OCI-LY7 (cell line): Measurements from ENCODE around the gene UGCG.

Experiments
- EZH2phosphoT487 ChIP-seq: fragments of 200-600 bp; sonication (generic); IDR thresholded peaks from 2 replicates; pipeline ENCODE4 v1.6.1; 2018; ENCODE audit warnings: low read depth, borderline replicate concordance, mild to moderate bottlenecking, mixed run types, antibody characterized with exemption, low read length, moderate library complexity, mixed read lengths
- TF ChIP-seq, protein P1 (sequence below): fragments of 200-600 bp; sonication (generic); conservative IDR thresholded peaks from 2 replicates; pipeline ENCODE4 v1.5.1; 2014; ENCODE audit warnings: mild to moderate bottlenecking, antibody characterized with exemption, low read length, moderate library complexity, mixed read lengths

DNA sequence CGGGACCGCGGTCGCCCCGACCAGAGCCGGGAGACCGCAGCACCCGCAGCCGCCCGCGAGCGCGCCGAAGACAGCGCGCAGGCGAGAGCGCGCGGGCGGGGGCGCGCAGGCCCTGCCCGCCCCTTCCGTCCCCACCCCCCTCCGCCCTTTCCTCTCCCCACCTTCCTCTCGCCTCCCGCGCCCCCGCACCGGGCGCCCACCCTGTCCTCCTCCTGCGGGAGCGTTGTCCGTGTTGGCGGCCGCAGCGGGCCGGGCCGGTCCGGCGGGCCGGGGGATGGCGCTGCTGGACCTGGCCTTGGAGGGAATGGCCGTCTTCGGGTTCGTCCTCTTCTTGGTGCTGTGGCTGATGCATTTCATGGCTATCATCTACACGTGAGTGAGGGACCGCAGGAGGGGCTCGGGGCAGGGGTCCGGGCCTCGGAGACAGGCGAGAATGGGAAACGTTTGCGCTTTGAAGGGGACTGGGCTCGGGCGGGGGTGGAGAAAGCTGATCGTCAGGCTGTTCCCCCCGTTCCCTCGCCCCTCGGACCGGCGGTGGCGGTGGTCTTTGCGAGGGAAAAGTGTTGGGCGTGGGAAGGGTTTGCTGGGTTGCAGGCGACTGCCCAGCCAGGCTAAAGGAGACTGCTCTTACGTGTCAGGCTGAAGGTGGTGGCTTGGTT is 457 bp downstream of the UGCG start:
- TF ChIP-seq, protein P1, sequence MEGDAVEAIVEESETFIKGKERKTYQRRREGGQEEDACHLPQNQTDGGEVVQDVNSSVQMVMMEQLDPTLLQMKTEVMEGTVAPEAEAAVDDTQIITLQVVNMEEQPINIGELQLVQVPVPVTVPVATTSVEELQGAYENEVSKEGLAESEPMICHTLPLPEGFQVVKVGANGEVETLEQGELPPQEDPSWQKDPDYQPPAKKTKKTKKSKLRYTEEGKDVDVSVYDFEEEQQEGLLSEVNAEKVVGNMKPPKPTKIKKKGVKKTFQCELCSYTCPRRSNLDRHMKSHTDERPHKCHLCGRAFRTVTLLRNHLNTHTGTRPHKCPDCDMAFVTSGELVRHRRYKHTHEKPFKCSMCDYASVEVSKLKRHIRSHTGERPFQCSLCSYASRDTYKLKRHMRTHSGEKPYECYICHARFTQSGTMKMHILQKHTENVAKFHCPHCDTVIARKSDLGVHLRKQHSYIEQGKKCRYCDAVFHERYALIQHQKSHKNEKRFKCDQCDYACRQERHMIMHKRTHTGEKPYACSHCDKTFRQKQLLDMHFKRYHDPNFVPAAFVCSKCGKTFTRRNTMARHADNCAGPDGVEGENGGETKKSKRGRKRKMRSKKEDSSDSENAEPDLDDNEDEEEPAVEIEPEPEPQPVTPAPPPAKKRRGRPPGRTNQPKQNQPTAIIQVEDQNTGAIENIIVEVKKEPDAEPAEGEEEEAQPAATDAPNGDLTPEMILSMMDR, result no peak
- TF ChIP-seq EZH2phosphoT487, result no peak
